GM12878 (cell line): ENCODE measurements around the gene SLC23A2. TPM values are rescaled to one million over a fixed set of nuclear protein-coding genes. Genes with fewer than 3 reads are reported as not detected.

Experiments
- ATAC-seq: fragments of 200-7000 bp; cut with Tn5 transposase; 3 replicates; pipeline ENCODE4 v1.9.1; 2020; ENCODE audit warnings: mild to moderate bottlenecking, moderate library complexity
- BruUV-seq: library from RNA; stranded (reverse); fragments of 400-500 nt; replicated peaks from 2 replicates; lab custom pipeline; 2021; lab: Mats Ljungman, UMichigan
- CTCF ChIA-PET: fragments of 300-600 bp; sonication (Branson Sonifier 250); formaldehyde crosslinking; extraction: SDS; loops from one replicate; lab custom pipeline; 2021; ENCODE audit warnings: inconsistent platforms; lab: Yijun Ruan, JAX
- POLR2A ChIA-PET: fragments of 350-600 bp; formaldehyde crosslinking; extraction: SDS; loops from one replicate; lab custom pipeline; 2021; ENCODE audit warnings: inconsistent platforms; lab: Charles Lee
- RAD21 ChIA-PET: fragments of 300-600 bp; sonication (Branson Sonifier 250); formaldehyde crosslinking; loops from one replicate; lab custom pipeline; 2023; ENCODE audit warnings: antibody characterized with exemption; ENCODE audit not compliant: unreplicated experiment; lab: Charles Lee
- SMC1A ChIA-PET: fragments of 300-600 bp; sonication (Branson Sonifier 250); formaldehyde crosslinking; loops from one replicate; lab custom pipeline; 2023; ENCODE audit not compliant: unreplicated experiment, uncharacterized antibody; lab: Charles Lee
- DNase-seq: peaks from one replicate; pipeline ENCODE4 v3.0.0-alpha.2; 2011; ENCODE audit warnings: low read depth, low spot score
- FAIRE-seq: peaks from 3 replicates; lab custom pipeline; 2011; peaks lifted over from hg19 to GRCh38; lab: Jason Lieb, UNC
- H2AFZ ChIP-seq: 2 replicates; pipeline ENCODE4 v1.6.0; 2011; ENCODE audit warnings: low read depth, low read length, control low read depth; ENCODE audit not compliant: control insufficient read depth
- H3K27ac ChIP-seq: 2 replicates; pipeline ENCODE4 v1.5.1; 2011; ENCODE audit warnings: control low read depth; ENCODE audit not compliant: control insufficient read depth, insufficient read depth
- H3K27me3 ChIP-seq, 2 experiments: replicated peaks in 1 of 2; 2 replicates each; pipeline versions ENCODE4 v1.6.0 to v1.6.1; 2011; ENCODE audit warnings: low read length in 1 of 2; ENCODE audit not compliant: control insufficient read depth in 2 of 2, insufficient read depth in 2 of 2
- H3K36me3 ChIP-seq, 2 experiments: 2 replicates each; pipeline ENCODE4 v1.5.1; 2011; ENCODE audit warnings: low read length in 1 of 2; ENCODE audit not compliant: control insufficient read depth in 2 of 2, insufficient read depth in 2 of 2
- H3K4me1 ChIP-seq: 2 replicates; pipeline ENCODE4 v1.6.1; 2011; ENCODE audit warnings: mild to moderate bottlenecking, low read length, moderate library complexity, mixed read lengths; ENCODE audit not compliant: control insufficient read depth, insufficient read depth
- H3K4me2 ChIP-seq: 2 replicates; pipeline ENCODE4 v1.6.0; 2011; ENCODE audit warnings: control low read depth; ENCODE audit not compliant: control insufficient read depth, insufficient read depth
- H3K4me3 ChIP-seq: fragments of 200-600 bp; sonication (generic); 2 replicates; pipeline ENCODE4 v1.5.1; 2016
- H3K79me2 ChIP-seq: 2 replicates; pipeline ENCODE4 v1.6.0; 2011; ENCODE audit warnings: low read length; ENCODE audit not compliant: control insufficient read depth, insufficient read depth
- H3K9ac ChIP-seq: 2 replicates; pipeline ENCODE4 v1.8.0; 2011; ENCODE audit warnings: low read length, control low read depth, mixed read lengths; ENCODE audit not compliant: control insufficient read depth, insufficient read depth
- H3K9me3 ChIP-seq: replicated peaks from 3 replicates; pipeline ENCODE4 v1.5.1; 2011; ENCODE audit warnings: mild to moderate bottlenecking, low read length; ENCODE audit not compliant: control insufficient read depth, insufficient read depth
- H4K20me1 ChIP-seq: 2 replicates; pipeline ENCODE4 v1.6.0; 2011; ENCODE audit not compliant: control insufficient read depth, insufficient read depth
- BACH1 ChIP-seq: fragments of 450-650 bp; IDR thresholded peaks from 2 replicates; pipeline ENCODE4 v1.6.1; 2017; ENCODE audit warnings: mild to moderate bottlenecking, borderline replicate concordance
- CHD4 ChIP-seq: fragments of 200-600 bp; sonication (generic); IDR thresholded peaks from 2 replicates; pipeline ENCODE4 v1.6.1; 2016; ENCODE audit warnings: mild to moderate bottlenecking
- HDAC2 ChIP-seq: fragments of 200-600 bp; sonication (generic); IDR thresholded peaks from 2 replicates; pipeline ENCODE4 v1.6.1; 2017
- LARP7 ChIP-seq: fragments of 450-650 bp; IDR thresholded peaks from 2 replicates; pipeline ENCODE4 v1.6.1; 2017; ENCODE audit warnings: mild to moderate bottlenecking
- MYC ChIP-seq: IDR thresholded peaks from 2 replicates; pipeline ENCODE4 v1.6.1; 2011; ENCODE audit warnings: mild to moderate bottlenecking, low read length, moderate library complexity, inconsistent platforms; ENCODE audit not compliant: insufficient read depth, insufficient replicate concordance, insufficient read length, severe bottlenecking
- SIN3A ChIP-seq: IDR thresholded peaks from 2 replicates; pipeline ENCODE4 v1.6.1; 2012; ENCODE audit warnings: low read depth, low read length, improper control_type of control experiment
- ZNF207 ChIP-seq: fragments of 450-650 bp; IDR thresholded peaks from 2 replicates; pipeline ENCODE4 v1.6.1; 2014; ENCODE audit warnings: antibody characterized with exemption, mild to moderate bottlenecking, borderline replicate concordance
- WGBS: methylation state at CpG from one replicate; pipeline ENCODE4 v1.1.6; 2016; ENCODE audit warnings: low lambda C conversion rate; ENCODE audit not compliant: insufficient replicate concordance, insufficient coverage; ENCODE audit errors: missing lambda C conversion rate; 5-methylcytosine and 5-hydroxymethylcytosine counted together
- in situ Hi-C: fragments of 300-500 bp; cut with MboI; formaldehyde crosslinking; loops from 9 replicates; pipeline ENCODE4 v1.14.3; 2018; ENCODE audit warnings: mixed read lengths
- intact Hi-C: fragments of 100-400 bp; cut with micrococcal nuclease; formaldehyde crosslinking; loops from one replicate; pipeline ENCODE4 v1.14.2; 2022; ENCODE audit not compliant: unreplicated experiment
- polyA plus RNA-seq, 11 experiments: library from polyadenylated mRNA; depleted of rRNA in 4 of 11; unstranded in 6 of 11; stranded (reverse) in 5 of 11; fragments of >200 nt; fragmentation: Nextera tagmentation in 4 of 11; fragmentation: Illumina TruSeq in 1 of 11; extraction: Ambion mirVana in 4 of 11; extraction: Trizol in 1 of 11; gene quantifications; 1 replicate in 1 of 11; 2 replicates in 10 of 11; pipeline versions ENCODE4 v1.2.1 to v1.2.3, GENCODE V29; 2011 to 2016; ENCODE audit warnings: inconsistent platforms in 2 of 11, missing spikeins in 2 of 11, low read depth in 1 of 11
- total RNA-seq, 4 experiments: library from RNA; depleted of rRNA in 3 of 4; stranded (reverse); fragments of >200 nt in 3 of 4; fragmentation: Illumina TruSeq in 1 of 4; extraction: Trizol in 1 of 4; gene quantifications; 2 replicates each; pipeline versions ENCODE4 v1.2.1 to v1.2.3, GENCODE V29; 2013 to 2021
- TF ChIP-seq, protein P1 (sequence below): fragments of 450-650 bp; formaldehyde crosslinking; IDR thresholded peaks from 2 replicates; pipeline ENCODE4 v1.4.0; 2020; ENCODE audit warnings: mild to moderate bottlenecking, moderate library complexity
- TF ChIP-seq, protein P2 (sequence below): IDR thresholded peaks from 2 replicates; pipeline ENCODE4 v1.6.1; 2012; ENCODE audit warnings: low read length, inconsistent platforms
- TF ChIP-seq, protein P3 (sequence below): IDR thresholded peaks from 2 replicates; pipeline ENCODE4 v1.6.1; 2011; ENCODE audit warnings: low read depth, mild to moderate bottlenecking, low read length, moderate library complexity, borderline replicate concordance; ENCODE audit errors: extremely low read depth
- TF ChIP-seq, protein P4 (sequence below): fragments of 450-650 bp; IDR thresholded peaks from 2 replicates; pipeline ENCODE4 v1.6.1; 2017; ENCODE audit warnings: borderline replicate concordance

SLC23A2 gene
- total and polyA plus RNA-seq, 10 of the 15 experiments (the other 5 are each of a cell fraction or from before 2014, with no cell fraction given) = 4.4 to 56.1 (median 35.5) TPM

DNA sequence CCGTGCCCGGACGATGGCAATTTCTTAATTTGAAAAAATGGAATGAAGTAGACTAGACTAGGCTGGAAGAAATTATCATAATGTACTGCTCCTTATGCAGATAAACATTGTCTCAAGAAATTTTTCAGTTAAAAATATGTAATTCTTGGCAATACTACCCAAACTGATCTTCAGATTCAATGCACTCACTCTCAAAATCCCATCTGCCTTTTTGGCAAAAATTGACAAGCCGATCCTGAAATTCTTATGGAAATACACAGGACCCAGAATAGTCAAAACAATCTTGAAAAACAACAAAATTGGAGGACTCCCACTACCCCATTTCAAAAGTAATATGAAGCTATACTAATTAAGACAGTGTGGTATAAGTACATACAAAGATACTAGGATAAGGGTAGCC is 19.0 kb downstream of the SLC23A2 start (continued):
- TF ChIP-seq BACH1 = no peak

DNA sequence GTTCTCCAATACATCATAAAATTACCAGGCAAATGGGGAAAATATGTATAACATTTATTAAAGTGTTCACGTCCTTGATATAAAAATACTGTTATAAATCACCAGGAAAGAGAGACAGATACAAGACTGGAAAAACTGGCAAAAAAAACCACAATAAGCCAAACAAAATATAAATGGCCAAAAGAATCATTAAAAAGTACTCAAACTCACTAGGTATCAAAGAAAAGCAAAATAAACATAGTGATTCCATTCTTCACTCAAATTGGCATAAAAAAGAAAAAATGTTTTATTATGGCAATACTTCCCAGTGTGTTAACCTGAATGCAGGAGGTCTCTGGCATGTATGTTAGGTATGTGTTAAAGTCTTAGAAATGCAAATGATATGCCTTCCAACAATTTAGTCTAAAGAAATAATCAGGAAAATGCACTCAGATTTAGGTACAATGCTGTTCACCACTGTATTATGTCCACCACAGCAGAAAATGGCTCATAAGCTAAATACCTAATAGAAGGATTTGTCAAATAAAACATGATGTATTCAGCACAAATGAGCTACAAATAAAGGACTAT is 21.4 kb downstream of the SLC23A2 start:
- H3K79me2 ChIP-seq = no peaks in the 10 kb centered on the region; the same call in 1 of the 2 replicates
- no peak overlapping the region for H2AFZ ChIP-seq
- no peak overlapping the region for H3K4me2 ChIP-seq
- in situ Hi-C loops (no loop called here), intact Hi-C loops (no loop called here)
- no peak overlapping the region for H3K9ac ChIP-seq
- 91% methylated on average over 1 of the region's 1 CpG for WGBS
- ATAC-seq = no peak
- H3K9me3 ChIP-seq = no peaks in the 10 kb centered on the region
- peaks cover 1% of the 10 kb centered on the region; the same call in 1 of the 2 replicates for H3K4me1 ChIP-seq
- H3K4me3 ChIP-seq = no peak overlapping the region
- peaks cover 0 to 1% of the 10 kb centered on the region in 2 experiments; a peak in 1 of 4 replicates for H3K36me3 ChIP-seq
- CTCF ChIA-PET = interaction anchor here (0.6 to 3.3 kb wide), 6 partner anchors 24 to 154 kb away, joined by 3 to 10 read pairs (median 3); no protein-coding TSS in a partner anchor
- H3K27me3 ChIP-seq = no peaks in the 10 kb centered on the region
- no peak overlapping the region for H3K27ac ChIP-seq
- POLR2A ChIA-PET = interaction anchor here (0.5 to 0.6 kb wide), 3 partner anchors 39 to 211 kb away, joined by 3 to 4 read pairs (median 4); no protein-coding TSS in a partner anchor
- no peak for DNase-seq
- RAD21 ChIA-PET = interaction anchor here (1.5 kb wide), 1 partner anchor 19 kb away, joined by 8 read pairs; no protein-coding TSS in a partner anchor
- BruUV-seq = no TSS peak
- SMC1A ChIA-PET = interaction anchor here (1.2 to 2.5 kb wide), 5 partner anchors 9 to 121 kb away, joined by 3 to 12 read pairs (median 4); no protein-coding TSS in a partner anchor
- H4K20me1 ChIP-seq = no peaks in the 10 kb centered on the region
- no peak for FAIRE-seq
- TF ChIP-seq, protein P1, sequence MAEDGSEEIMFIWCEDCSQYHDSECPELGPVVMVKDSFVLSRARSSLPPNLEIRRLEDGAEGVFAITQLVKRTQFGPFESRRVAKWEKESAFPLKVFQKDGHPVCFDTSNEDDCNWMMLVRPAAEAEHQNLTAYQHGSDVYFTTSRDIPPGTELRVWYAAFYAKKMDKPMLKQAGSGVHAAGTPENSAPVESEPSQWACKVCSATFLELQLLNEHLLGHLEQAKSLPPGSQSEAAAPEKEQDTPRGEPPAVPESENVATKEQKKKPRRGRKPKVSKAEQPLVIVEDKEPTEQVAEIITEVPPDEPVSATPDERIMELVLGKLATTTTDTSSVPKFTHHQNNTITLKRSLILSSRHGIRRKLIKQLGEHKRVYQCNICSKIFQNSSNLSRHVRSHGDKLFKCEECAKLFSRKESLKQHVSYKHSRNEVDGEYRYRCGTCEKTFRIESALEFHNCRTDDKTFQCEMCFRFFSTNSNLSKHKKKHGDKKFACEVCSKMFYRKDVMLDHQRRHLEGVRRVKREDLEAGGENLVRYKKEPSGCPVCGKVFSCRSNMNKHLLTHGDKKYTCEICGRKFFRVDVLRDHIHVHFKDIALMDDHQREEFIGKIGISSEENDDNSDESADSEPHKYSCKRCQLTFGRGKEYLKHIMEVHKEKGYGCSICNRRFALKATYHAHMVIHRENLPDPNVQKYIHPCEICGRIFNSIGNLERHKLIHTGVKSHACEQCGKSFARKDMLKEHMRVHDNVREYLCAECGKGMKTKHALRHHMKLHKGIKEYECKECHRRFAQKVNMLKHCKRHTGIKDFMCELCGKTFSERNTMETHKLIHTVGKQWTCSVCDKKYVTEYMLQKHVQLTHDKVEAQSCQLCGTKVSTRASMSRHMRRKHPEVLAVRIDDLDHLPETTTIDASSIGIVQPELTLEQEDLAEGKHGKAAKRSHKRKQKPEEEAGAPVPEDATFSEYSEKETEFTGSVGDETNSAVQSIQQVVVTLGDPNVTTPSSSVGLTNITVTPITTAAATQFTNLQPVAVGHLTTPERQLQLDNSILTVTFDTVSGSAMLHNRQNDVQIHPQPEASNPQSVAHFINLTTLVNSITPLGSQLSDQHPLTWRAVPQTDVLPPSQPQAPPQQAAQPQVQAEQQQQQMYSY (CRISPR knock-in tag) = no peak
- TF ChIP-seq, protein P2, sequence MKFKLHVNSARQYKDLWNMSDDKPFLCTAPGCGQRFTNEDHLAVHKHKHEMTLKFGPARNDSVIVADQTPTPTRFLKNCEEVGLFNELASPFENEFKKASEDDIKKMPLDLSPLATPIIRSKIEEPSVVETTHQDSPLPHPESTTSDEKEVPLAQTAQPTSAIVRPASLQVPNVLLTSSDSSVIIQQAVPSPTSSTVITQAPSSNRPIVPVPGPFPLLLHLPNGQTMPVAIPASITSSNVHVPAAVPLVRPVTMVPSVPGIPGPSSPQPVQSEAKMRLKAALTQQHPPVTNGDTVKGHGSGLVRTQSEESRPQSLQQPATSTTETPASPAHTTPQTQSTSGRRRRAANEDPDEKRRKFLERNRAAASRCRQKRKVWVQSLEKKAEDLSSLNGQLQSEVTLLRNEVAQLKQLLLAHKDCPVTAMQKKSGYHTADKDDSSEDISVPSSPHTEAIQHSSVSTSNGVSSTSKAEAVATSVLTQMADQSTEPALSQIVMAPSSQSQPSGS = no peak
- TF ChIP-seq, protein P3, sequence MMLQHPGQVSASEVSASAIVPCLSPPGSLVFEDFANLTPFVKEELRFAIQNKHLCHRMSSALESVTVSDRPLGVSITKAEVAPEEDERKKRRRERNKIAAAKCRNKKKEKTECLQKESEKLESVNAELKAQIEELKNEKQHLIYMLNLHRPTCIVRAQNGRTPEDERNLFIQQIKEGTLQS = no peak
- TF ChIP-seq, protein P4, sequence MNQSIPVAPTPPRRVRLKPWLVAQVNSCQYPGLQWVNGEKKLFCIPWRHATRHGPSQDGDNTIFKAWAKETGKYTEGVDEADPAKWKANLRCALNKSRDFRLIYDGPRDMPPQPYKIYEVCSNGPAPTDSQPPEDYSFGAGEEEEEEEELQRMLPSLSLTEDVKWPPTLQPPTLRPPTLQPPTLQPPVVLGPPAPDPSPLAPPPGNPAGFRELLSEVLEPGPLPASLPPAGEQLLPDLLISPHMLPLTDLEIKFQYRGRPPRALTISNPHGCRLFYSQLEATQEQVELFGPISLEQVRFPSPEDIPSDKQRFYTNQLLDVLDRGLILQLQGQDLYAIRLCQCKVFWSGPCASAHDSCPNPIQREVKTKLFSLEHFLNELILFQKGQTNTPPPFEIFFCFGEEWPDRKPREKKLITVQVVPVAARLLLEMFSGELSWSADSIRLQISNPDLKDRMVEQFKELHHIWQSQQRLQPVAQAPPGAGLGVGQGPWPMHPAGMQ = no peak
- TF ChIP-seq HDAC2 = no peak
- no peak for TF ChIP-seq LARP7
- TF ChIP-seq CHD4 = no peak
- TF ChIP-seq MYC = no peak
- TF ChIP-seq SIN3A = no peak
- no peak for TF ChIP-seq ZNF207
